GM18873 (cell line): ENCODE results near the gene RAD51AP2.

Source experiments
- ATAC-seq: cut with Tn5 transposase; IDR thresholded peaks from one replicate; pipeline ENCODE4 v1.9.1; 2021; ENCODE audit warnings: mild to moderate bottlenecking, moderate library complexity, moderate number of reproducible peaks; ENCODE audit not compliant: unreplicated experiment, low FRiP score

The RAD51AP2 gene

DNA sequence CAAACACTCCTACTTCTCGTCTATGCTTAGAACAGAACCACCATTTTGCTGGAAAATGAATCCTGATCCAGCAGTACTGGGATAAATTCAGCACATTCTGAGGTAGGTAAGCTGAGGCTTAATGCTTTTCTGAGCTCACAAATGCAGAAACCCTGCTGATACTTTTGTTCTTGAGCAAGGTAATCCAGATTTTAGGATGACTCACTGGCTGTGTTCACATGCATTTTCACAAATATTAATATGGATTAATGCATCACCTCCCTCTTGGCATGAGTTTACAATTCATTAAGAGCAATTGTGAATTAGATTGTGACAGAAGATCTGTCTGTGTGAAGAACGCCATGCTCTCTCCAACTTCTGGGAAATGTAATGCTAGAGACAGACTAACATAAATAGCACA is 42.2 kb downstream of the RAD51AP2 start:
- ATAC-seq: no peak

DNA sequence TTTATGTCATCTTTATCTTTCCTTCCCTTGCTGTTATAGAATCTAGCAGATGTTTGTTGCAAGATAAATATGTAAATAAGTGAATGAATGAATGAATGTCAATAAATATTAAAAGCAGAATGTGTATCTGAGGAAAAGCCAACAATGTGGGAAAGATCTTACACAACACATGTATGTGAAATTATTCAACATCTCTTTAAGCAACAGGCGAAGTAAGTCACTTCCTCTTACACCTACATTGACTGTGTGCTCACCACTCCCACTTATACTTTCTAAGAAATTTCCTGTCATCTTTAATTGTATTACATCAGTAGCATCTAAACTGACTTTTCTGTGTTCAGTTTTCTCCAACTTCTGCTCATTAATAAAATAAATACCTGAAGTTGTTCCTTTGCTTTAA is 43.0 kb downstream of the RAD51AP2 start:
- ATAC-seq: no peak

DNA sequence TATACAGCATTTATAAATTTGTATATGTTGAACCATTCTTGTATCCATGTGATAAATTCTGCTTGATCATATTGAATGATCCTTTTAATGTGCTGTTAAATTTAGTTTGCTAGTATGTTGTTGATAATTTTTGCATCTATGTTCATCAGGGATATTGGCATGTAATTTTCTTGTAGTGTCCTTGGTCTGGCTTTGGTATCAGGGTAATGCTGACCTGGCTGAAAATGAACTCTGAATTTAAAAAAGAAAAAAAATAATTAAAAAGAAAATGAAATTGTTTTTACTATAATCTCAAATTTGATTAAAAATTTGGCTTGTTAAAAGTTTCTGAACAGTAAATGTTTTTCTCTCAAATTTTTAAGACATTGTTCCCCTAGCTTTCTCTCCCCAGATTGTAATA is 46.3 kb downstream of the RAD51AP2 start:
- ATAC-seq: no peak

DNA sequence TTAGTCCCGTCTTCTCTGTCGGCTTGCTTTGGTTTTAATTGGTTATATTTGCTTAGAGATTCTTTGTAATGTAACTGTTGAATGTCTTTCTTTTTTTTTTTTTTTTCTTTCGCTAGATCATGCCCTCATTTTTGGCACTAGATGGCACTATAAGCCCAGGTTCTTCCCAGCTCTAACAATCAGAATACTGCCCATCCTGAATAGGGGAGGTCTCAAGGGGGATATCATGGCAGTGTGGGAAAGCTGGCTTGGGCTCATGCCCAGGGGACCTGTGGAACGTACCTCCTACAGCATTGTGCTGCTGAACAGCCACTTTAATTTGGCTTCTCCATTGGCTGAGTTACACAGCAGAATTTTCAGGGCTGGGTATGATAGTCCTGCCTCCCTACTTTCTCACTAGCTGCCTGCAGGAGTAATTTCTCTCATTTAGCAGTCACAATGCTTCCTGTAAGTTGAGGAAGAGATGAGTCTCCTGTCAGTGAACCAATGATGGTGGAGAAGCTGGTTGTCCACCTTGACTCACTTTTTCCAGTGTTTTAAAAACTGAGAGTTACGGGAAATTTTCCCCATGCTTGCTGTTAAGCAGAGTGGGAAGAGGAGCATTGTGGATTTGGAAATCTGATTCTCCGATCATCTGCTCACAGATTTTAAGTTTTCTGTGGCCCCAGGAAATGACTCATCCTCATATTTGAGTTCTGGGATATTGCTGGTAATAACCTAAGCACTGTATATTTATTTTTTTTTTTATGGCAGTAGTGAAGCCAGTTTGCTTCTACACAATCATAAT is 47.2 kb downstream of the RAD51AP2 start:
- ATAC-seq: no peak

DNA sequence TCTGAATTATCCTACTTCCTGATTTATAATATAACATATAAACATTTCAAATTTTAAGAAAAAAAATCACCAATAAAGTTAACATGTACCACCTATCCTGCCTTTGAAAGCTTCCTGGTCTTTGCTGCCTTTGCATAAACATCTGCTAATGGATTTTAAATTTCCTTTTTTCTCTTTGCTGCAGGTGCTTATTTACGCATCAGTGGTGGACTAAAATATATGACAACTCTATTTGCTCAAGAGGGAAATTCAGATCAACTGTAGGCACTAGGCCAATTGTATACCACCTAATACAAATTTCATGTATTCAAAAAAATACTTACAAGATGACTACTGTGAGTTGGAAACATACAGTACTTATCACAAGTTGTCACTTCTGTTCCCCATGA is 57.2 kb downstream of the RAD51AP2 start:
- no peak for ATAC-seq
